HG03103 (cell line): ENCODE measurements around the gene LYSET.
A peak's percentile ranks its signal among the peaks of the same experiment; 100 is the strongest.
"Not testable (repeated sequence)": the region's sequence is repeated elsewhere in the genome, so short reads cannot be mapped to it uniquely, and the experiment has no call there.

Experiments used
- ATAC-seq: cut with Tn5 transposase; IDR thresholded peaks from one replicate; pipeline ENCODE4 v1.9.1; 2021; ENCODE audit warnings: low read depth; ENCODE audit not compliant: unreplicated experiment

LYSET gene

GRCh38 chr14:93165271-93166265, 19.5 kb upstream of the LYSET start:
- ATAC-seq: not testable (repeated sequence)

- not testable (repeated sequence) for ATAC-seq
These were observed 16.5 kb upstream of the LYSET start for GRCh38 chr14:93168610-93169009.

GRCh38 chr14:93169619-93170018, 15.5 kb upstream of the LYSET start:
- not testable (repeated sequence) for ATAC-seq

- ATAC-seq: not testable (repeated sequence)
These were observed 15.0 kb upstream of the LYSET start for GRCh38 chr14:93170141-93170540.

- no peak for ATAC-seq
These were observed 13.7 kb upstream of the LYSET start for GRCh38 chr14:93171376-93171775.

GRCh38 chr14:93173943-93174395, 11.1 kb upstream of the LYSET start:
- no peak for ATAC-seq

GRCh38 chr14:93174731-93175130, 10.4 kb upstream of the LYSET start:
- ATAC-seq: not testable (repeated sequence)

- ATAC-seq: no peak
These were observed 9.6 kb upstream of the LYSET start for GRCh38 chr14:93175492-93175891.

GRCh38 chr14:93183596-93184317, 1.4 kb upstream of the LYSET start:
- ATAC-seq: no peak

- ATAC-seq: no peak
These were observed 218 bp downstream of the LYSET start for GRCh38 chr14:93185349-93185720.

GRCh38 chr14:93186466-93186865, 1.3 kb downstream of the LYSET start:
- ATAC-seq: no peak

GRCh38 chr14:93186956-93187355, 1.8 kb downstream of the LYSET start:
- no peak for ATAC-seq

GRCh38 chr14:93195316-93195999, 10.3 kb downstream of the LYSET start:
- ATAC-seq: no peak

- no peak for ATAC-seq
These were observed 13.9 kb downstream of the LYSET start for GRCh38 chr14:93199031-93199430.

GRCh38 chr14:93200553-93200952, 15.4 kb downstream of the LYSET start:
- ATAC-seq: no peak

GRCh38 chr14:93201155-93201704, 16.1 kb downstream of the LYSET start:
- no peak for ATAC-seq

- ATAC-seq: peak; percentile 73
These were observed 21.8 kb downstream of the LYSET start, which contains the start of the genes GON7 and UBR7 for GRCh38 chr14:93206793-93207467. Gene GON7, minus strand, starts transcription at chr14:93207065. Its CDS starts 28 bp downstream, at chr14:93207037. Gene UBR7, plus strand, starts transcription at chr14:93207256. Its CDS starts 36 bp downstream, at chr14:93207292.

- ATAC-seq: peak; percentile 13
These were observed 22.6 kb downstream of the LYSET start for GRCh38 chr14:93207468-93208308.

- peak; percentile 59 for ATAC-seq
These were observed 27.3 kb downstream of the LYSET start for GRCh38 chr14:93212432-93212831.
